ENCODE data around the gene TLR1. TPM values are rescaled to one million over a fixed set of nuclear protein-coding genes. Genes with fewer than 3 reads are reported as not detected.

The TLR1 gene
- total RNA-seq, 1 experiment from 2014 or later, result 0.28 TPM

Other genes with a start within 250 kb of the TLR1 start
- gene KLF3, start 140.6 kb downstream of the TLR1 start, total RNA-seq (2021), result 15.5 to 16.8 TPM (median 16.4 TPM) in 3 replicates
- 0.30 TPM in 1 of 3 replicates, not detected in the others for gene TLR10, start 21.8 kb downstream of the TLR1 start, total RNA-seq (2021)
- gene TLR6, start 52.0 kb upstream of the TLR1 start, total RNA-seq (2021), result 0.11 to 0.25 TPM (median 0.11 TPM) in 3 replicates
- gene FAM114A1, start 63.0 kb upstream of the TLR1 start, total RNA-seq (2021), result 13.8 to 17.6 TPM (median 15.7 TPM) in 3 replicates
- 0.24 TPM in 1 of 3 replicates, not detected in the others for gene TMEM156, start 227.6 kb upstream of the TLR1 start, total RNA-seq (2021)